ENCODE results near the gene RFPL2.

The RFPL2 gene

DNA sequence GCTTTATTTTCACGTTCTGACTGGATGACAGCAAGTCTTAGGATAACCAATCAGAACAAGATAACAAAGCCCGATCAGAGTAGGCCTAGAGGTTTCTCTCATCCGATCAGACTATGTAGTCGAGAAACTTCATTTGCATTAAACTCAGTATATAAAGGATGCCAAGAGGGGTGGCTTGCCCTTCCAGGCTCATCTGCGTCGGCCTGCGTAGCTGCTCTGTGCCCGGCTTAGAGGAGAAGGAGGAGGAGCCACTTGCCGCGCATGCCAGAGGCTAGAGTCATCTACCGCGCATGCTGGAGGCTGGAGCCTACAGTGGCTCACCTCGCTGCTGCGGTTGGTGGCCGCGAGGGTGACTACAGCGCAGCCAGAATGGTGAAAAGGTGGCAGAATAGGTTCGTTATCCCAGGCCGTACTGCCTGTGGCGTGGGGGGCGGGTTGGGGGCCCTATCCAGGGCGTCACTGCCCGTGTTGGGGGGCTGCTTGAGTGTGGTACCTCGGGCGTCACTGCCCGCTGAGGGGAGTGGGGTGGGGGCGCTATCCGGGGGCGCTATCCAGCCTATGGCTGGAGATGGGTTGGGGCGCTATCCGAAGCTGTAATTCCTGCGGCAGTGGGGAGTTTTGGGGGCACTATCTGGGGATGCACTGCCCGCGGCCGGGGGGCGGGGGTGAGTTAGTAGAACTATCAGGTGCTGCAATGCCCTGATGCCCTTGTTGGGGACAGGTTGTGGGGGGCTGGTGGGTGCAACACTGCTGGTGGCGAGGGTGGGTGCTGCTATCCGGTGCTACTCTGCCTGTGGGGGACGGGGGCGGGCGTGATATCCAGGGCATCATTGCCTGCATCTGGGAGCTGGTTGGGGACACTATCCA lies at the start of gene RFPL2:
RFPL2 (minus strand) TSS at position 218 of the 867 bp plus-strand sequence. CDS start 2,622 bp downstream, outside the sequence.
- no peak for DNase-seq

DNA sequence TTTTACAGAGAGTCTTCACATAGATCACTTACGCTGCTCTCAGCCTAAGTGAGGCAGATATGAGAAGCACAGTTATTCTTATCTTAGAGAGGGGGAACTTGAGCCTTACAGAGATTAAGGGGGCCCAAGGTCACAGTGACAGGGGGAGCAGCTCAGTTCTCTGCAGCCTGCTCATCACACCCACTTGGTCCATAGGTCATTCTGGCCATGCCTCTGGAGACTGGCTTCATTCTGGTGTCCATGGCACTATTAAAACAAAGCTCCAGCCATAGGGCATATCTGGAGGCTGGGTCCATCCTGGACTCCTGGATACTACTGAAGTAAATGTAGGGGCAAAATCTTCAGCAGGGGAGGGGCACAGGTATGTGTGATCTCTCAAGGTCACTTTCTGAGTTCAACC lies 44.4 kb upstream of the RFPL2 start:
- no peak for DNase-seq

DNA sequence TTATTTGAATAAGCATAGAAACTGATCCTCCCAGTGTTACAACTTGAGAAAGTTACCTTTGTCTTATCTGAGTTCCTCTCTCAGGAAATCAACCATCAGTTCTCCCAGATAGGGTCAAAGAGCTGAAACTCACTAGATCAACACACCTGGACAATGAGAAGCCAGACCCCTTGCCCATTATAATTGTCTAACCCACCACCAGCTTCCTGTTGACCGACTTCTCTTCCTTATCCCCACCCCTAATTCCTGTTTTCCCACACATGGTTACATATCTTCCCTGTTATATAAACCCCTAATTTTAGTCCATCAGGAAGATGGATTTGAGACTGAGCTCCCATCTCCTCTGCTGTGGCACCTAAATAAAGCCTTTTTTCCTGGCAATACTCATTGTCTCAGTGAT lies 43.4 kb upstream of the RFPL2 start:
- DNase-seq: no peak

DNA sequence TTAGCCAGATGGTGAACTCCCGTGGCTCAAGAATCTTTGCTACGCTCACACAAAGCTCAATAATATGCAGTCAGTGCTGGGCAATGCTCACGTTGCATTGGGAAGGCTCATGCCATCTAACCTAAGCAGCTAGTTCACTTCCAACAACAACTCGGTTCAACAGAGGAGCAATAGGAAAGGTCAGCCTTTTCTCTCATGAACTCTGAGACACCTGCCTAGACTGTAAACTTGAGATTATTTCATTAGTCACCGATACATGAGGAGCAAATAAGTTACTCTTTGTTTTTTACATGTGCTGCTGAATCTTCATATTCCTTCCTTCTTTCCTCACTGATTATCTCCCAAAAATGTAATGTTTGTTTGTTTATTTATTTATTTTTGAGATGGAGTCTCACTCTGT lies 41.3 kb upstream of the RFPL2 start:
- DNase-seq: no peak

DNA sequence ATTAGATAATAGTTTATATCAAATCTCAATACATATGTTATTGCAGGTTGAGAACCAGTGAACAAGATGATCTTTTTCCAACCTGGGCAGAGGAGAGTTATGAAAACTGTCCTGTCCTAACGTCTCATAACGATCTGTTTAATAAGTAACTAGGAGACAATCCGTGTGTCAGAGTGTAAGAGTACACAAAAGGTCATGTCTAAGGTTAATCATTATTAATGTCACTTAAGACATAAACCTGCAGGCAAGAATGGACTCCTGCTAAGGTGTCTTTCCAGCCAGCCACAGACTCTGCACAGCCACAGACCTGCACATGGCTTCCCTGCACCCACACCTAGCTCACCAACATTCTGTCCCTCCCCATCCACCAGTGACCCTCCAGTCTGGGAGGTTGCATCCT lies 40.2 kb upstream of the RFPL2 start:
- DNase-seq: no peak

DNA sequence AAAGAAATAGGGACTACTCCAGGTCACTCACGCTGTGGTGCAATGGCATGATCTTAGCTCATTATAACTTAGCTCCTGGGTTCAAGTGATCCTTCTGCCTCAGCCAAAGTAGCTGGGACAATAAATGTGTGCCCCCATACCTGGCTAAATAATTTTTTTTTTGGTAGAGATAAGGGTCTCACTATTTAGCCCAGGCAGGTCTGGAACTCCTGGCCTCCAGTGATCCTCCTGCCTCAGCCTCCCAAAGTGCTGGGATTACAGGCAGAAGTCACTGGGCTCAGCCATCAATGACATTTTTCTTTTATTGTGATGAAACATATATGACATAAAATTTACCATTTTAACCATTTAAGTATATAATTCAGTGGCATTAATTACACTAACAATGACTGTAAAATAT lies 39.7 kb upstream of the RFPL2 start:
- DNase-seq: no peak

DNA sequence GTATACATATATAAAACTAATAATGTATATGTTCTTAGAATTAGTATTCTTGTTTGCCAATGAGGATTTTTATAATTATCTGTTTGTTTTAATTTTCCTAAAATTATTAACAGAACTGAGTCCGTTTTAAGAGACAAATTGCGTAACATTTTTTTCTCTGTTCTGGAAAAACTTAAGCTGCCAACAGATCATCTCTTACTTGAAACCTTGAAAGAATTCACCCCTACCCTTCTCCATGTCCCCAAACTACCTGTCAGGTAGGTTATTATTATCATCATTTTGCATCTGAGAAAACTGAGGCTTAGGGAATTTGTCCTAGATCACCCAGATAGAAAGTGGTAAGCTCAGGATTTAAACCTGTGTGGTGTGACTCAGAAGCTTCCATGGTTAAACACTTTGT lies 35.6 kb upstream of the RFPL2 start:
- no peak for DNase-seq

DNA sequence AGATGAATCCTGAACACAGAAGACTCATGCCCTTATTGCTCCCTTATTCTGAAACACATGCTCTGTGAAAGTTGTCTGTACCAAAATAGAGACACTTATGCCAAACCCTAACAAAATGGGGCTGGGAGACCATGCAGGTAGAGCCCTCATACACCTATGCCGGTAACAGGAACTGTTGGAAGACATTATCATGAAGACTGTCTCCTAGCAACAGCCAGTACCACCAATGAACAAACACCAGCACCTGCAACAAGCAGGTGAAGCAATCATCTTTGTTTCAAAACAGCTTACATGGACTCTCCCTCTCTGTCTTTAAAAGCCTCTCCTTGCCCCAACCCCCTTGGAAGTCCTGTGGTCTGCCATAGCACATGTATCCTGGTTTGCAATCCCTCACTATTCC lies 33.0 kb upstream of the RFPL2 start:
- peak; percentile 2 for DNase-seq

DNA sequence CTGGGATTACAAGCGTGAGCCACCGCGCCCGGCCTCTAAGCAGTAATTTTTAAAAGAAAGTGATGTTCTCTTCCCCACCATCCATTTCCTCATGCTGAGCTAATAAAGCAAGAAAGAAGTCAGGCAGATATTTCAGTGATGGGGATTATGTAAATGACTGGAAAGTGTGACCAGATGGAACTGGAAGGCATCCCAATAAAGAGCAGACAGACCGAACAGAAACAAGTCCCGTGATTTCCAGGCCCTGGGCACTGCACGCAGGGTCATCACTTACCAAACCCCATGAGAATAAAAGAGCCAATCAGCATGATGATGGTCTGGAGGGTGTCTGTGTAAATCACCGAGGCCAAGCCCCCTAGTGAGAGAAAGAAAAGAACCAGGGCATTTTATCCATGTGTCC lies 32.1 kb upstream of the RFPL2 start:
- no peak for DNase-seq

DNA sequence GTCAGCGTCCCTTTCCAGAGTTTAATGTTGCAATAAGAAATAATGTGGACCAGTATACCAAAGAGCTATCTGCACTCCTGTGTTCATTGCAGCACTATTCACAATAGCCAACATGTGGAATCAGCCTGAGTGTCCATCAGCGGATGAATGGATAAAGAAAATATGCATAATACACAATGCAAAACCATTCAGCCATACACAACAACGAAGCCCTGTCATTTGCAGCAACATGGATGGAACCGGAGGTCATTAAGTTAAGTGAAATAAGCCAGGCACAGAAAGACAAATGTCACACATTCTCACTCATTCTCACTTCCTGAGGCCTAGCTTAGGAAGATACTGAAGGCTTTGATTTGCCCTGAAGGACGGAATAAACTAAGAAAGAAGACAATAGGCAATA lies 28.2 kb upstream of the RFPL2 start:
- DNase-seq: no peak

DNA sequence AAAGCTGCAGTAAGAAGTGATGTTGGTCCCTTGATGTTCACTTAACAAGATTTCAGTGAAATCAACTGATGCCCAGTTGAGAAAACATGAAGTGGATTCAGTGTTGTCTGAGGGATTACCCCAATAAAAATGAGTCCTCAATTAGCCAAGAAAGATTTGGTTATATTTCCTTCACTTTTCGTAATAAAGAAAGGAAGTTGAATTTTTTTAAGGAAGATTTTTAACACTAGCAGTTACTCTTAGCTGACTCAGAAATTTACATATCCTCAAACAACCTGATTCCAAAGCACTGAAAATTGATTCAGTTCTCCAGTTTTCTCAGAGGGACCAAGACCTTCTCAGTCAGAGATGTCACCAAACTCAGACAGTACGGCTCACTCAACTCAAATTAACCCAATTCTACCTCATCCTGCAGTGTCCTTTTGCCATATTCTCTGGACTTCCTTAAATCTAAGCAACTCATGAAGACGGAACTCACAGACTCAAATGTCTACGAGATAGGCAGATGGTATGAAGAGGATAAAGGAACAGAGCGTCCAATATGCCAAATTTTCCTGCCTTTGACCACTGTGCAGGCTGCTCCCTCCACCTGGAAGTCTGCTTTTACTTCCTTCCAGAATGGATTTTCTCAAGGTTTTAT lies 27.4 kb upstream of the RFPL2 start:
- no peak for DNase-seq

DNA sequence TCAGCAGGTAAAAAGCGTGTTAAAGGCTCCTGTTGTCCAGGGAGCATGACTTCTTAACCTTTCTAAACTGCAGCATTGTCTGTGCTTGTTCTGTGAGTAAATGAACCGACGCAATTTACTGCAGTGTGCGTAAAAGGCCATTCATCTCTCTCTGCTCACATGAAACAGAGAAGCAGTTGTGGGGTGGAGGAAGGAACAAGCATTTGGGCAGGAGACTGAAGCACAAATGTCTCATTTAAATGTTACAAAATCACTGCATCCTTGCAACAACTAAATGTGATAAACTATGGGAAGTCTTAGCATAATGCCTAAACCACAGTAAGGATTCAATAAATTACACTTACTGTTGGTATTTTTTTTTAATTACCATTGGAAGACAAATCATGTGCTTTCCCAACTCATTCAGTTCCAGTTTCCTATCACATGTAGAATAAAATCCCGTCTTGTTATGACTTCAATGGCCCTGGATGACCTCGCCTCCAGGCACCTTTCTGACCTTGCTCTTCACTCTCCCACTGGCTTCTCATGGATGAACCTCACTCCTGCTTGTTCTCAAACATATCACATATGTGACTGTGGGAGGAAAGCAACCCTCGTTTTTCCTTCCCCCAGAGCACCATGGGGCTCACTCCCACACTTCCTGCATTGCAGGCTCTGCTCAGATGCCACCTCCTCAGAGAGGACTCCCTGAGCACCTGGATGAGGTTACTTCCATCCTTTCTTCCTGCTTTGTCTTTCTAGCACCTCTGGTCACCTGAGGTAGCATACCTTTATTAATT lies 21.6 kb upstream of the RFPL2 start:
- DNase-seq: no peak

DNA sequence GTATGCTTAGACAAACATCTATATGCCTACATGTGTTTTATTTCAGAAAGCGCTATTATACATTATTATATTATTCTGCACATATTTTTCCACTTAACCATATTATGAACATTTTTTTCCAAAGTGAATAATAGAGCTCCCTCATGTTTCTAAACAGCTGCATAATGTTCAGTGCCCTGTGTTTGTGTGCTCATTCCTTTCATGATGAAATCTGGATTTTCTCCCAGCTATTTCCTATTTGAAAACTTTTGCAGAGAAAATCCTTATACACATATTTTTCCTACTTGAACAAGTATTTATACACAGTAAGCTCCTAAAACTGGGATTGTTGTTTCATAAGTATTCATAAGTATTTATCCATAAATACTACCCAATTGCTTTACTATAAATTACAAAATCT lies 18.1 kb upstream of the RFPL2 start:
- no peak for DNase-seq

DNA sequence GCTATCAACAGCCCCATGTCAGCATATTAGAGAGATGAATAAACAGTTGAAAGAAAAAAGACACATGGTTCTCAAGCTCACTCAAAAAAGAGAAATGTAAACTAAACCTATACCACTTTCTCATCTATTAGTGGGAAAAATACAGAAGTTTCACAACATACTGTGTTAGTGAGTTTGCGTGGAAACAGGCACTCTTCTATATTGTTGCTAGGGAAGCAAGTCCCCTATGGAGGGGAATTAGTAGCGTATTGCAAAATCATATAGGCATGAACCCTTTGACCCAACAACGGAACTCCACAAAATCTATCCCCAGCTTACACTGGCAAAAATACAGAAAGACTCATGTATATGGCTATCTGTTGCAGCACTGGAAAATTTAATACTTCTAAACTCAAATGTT lies 14.2 kb upstream of the RFPL2 start:
- no peak for DNase-seq

DNA sequence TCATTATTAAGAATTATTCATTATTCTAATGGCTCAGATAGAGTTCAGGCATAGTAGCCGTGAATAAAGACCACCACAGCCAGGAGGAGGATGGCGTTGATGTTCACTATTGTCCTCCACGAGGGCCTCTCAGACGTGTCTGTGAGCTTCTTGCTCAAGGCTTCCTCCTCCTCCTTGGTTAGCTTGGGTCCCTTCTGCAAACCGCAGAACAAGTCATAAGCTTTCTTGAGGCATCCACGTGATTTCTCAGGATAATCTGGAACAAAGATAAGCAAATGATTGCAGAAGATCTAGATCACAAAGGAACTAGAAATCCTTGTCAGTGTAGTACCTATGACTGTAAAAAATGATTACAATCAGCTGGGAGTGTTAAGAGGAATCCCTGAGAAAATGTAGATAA lies 13.6 kb upstream of the RFPL2 start:
- DNase-seq: no peak

DNA sequence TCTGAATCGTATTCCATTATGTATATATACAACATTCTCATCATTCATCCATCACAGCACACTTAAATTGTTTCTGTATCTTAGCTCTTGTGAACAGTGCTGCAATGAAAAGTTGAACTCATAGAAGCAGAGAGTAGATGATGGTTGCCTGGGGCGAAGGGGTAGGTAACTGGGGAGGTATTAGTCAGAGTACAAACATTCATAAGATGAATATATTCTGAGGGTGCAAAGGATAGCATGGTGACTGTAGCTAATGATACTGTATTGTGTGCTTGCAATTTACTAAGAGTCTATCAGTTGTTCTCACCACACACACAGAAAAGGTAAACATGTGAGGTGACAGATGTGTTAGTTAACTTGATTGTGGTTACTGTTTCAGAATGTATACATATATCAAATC lies 12.6 kb upstream of the RFPL2 start:
- DNase-seq: no peak

DNA sequence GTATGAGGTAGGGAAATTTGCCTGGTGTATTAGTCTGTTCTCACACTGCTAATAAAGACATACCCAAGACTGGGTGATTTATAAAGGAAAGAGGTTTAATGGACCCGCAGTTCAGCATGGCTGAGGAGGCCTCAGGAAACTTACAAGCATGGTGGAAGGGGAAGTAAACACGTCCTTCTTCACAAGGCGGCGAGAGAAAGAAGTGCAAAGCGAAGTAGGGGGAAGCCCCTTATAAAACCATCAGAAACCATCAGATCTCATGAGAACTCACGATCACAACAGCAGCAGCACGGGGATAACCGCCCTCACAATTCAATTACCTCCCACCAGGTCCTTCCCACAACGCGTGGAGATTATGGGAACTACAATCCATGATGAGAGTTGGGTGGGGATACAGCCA lies 12.0 kb upstream of the RFPL2 start:
- DNase-seq: no peak

DNA sequence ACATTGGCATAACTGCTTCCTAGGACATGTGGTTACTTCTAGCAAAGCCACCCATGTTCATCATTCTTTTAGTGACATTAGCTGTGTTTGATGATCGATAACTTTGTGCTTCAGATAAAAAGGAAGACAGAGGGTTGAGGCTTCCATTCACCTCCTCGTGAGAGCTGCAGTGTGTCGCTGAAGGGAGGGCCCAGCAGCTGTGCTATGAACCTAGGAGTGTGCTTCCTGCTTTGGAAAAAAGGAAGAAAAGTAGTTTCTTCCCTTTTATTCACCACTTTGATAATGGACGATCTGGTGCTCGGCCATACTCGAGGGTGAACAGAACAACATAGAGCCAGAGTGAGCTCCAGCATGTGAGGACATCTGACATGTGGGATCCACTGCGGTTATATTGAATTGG lies 6.1 kb upstream of the RFPL2 start:
- no peak for DNase-seq

DNA sequence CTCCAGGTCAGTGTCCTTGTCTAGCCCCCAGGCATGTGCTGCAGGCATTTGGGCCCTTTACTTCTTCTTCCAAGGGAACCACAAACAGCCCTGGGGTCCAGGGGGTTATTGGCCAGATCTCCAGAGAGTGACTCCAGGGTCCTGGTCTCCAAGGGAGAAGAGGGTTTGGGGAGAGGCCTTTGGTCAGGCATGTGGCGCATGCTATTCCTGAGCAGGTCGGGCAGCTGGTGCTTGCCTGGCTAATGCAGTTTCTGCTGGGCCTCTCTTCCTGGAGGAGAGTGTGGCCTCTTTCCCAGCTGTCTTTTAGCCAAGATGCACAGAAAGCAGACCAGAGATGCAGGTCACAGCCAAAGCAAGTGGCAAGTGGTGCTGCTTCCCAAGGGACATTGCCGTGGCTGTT lies 3.8 kb upstream of the RFPL2 start:
- DNase-seq: no peak

DNA sequence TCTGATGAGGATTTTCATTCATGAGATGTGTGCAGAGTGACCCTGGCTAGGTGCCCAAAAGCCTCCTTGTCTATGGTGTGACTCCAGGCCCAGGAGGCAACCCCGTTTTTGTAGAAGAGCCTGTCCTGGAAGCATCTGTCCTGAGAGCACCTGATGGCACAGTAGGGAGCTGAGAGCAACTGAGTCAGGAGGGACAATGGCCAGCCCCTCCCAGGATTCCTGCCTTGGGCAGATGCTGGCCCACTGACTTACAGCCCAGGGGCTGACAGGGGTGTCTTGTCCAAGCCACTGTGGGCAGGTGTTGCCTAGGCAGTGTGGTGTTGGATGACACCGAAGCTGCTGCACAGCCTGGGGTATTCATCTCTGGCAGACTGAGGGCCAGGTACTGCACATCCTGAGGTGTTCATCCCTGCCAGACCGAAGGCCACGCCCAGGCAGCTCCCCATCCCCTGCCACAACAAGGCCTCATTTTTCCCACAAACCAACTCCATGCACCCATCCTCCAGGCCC lies 3.2 kb upstream of the RFPL2 start:
- no peak for DNase-seq

DNA sequence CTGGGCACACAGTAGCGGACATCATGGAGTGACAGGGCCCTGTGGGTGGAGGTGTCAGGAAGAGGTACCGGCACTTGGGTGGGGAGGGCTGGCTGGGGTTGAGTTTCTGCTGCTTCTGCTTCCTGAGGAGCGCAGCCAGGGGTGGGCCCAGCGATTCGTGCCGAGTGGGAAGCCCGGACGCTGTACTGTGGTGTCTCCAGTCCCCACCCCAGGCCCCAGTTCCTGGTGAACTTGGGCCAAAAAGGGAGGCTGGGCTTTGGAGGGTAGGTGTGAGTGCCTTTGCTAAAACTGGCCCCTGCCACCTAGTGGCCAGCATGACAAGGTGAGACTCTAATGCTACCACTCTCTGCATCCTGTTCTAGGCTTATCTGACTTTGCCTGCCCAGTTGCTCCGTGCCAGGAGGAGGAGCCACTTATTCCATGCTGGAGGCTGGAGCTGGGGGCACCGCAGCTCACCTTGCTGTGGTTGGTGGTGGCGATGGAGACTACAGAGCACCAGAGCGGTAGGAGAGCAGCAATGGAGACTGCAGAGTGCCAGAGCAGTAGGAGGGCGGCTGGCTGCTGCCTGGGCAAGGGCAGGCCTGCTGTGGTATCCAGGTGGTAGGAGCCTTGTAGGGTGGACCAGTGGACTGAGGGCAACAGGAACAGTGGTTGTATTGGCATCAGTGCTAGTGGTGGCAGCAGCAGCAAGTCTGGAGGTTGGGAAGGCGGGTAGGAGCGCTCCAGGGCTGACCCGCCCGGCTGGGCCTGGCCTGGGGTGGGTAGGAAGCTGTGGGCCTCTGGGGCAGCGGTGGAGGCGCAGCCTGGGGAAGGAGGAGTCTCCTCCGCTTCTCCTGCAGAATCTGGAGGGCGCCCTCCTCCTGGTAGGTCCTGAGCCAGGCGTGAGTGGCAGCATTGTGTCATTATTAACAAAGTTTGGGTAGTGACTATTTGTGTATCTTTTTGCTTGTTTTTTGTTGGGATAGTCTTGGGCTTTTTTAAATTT lies 2.2 kb upstream of the RFPL2 start:
- no peak for DNase-seq

DNA sequence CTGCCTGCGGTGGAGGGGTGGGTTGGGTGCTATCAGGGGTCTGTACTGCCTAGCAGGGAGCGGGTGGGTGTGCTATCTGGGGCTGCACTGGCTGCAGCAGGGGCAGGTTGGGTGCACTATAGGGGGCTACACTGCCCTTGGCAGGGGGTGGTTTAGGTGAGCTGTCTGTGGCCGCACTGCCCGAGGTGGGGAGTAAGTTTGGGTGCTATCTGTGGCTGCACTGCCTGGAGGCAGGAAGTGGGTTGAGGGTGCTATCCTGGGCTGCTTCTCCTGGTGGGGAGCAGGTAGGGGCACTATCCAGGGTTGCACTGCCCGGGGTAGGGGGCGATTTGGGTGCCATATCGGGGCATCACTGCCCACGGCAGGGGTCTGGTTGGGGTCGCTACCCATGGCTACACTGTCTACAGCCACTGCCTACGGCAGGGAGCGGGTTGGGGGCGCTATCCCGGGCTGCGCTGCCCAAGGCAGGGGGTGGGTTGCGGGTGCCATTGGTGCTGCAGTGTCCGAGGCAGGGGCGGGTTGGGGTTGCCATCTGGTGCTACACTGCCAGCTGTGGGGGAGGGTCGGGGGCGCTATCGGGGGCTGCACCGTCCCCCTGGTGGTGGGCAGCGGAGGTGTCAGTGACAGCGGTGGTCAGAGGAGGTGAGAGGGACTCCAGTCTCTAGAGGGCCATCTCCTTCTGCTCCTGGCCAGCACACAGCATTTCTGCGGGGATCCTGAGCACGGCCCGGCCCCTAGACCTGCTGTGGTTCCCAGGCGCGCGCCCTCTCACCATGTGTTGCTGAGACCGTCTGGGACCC lies 1.3 kb upstream of the RFPL2 start:
- DNase-seq: no peak
